ENCODE measurements around the gene C14orf119. TPM values are rescaled to one million over a fixed set of nuclear protein-coding genes. Genes with fewer than 3 reads are reported as not detected.
A peak's percentile ranks its signal among the peaks of the same experiment; 100 is the strongest.

C14orf119 gene
- total RNA-seq, 2 experiments from 2014 or later, result 52.0 to 57.0 TPM

- no peaks in the 10 kb centered on the region for H3K9me3 Mint-ChIP-seq
- no peak for DNase-seq
- H3K27me3 Mint-ChIP-seq, result no peaks in the 10 kb centered on the region
- H3K4me3 Mint-ChIP-seq, result peak overlapping the region; percentile 91
- H3K4me1 Mint-ChIP-seq, result peaks cover 35% of the 10 kb centered on the region
- peak overlapping the region; percentile 95 for H3K27ac Mint-ChIP-seq
- H3K36me3 Mint-ChIP-seq, result peaks cover 38% of the 10 kb centered on the region
Observed at GRCh38 chr14:23070262-23071129, 24.8 kb upstream of the C14orf119 start.

- Mint-ChIP-seq H3K9me3 (no peaks in the 10 kb centered on the region), H3K4me3 (peak overlapping the region; percentile 91), H3K36me3 (peaks cover 32% of the 10 kb centered on the region), H3K4me1 (peaks cover 31% of the 10 kb centered on the region), H3K27me3 (no peaks in the 10 kb centered on the region), H3K27ac (peak overlapping the region; percentile 95)
- peak; percentile 79 for DNase-seq
Observed at GRCh38 chr14:23071244-23071920, 23.9 kb upstream of the C14orf119 start.

DNA sequence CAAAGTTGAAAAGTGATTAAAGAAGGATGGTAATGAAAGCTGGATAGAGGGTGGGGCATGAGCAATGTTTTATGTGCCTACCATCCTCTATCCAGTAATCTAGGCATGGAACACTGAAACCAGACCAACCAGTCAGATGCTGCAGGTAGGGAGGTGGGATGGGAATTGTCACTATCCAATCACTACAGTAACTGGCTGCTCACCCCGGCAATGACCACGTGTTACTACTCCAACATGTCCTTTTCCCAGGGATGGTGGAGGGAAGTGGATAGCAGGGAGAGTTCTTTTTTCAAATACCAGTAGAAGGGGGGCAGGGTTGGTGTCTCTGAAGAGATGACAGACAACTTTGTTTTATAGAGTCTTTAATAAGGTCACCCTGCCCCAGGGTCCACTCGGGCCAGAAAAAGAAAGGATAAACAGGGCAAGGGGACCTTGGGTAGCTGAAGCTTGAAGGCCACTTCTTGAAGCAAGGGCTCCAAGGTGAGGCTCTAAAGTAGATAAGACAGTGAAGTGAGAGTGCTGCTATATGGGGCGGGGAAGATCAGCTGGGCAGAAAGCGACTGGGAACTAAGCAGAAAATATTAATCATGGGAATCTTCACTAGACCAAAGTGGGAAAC lies 23.3 kb upstream of the C14orf119 start:
- H3K27me3 Mint-ChIP-seq, result no peaks in the 10 kb centered on the region

GRCh38 chr14:23074906-23075305 lies 20.4 kb upstream of the C14orf119 start:
- Mint-ChIP-seq H3K4me3 (no peak overlapping the region), H3K36me3 (peaks cover 23% of the 10 kb centered on the region), H3K27me3 (no peaks in the 10 kb centered on the region), H3K9me3 (no peaks in the 10 kb centered on the region), H3K4me1 (peaks cover 15% of the 10 kb centered on the region), H3K27ac (no peak overlapping the region)
- no peak for DNase-seq

More for the DNA sequence above, 23.3 kb upstream of the C14orf119 start:
- peaks cover 31% of the 10 kb centered on the region for H3K4me1 Mint-ChIP-seq
- no peak for DNase-seq
- peak overlapping the region; percentile 95 for H3K27ac Mint-ChIP-seq
- peaks cover 30% of the 10 kb centered on the region for H3K36me3 Mint-ChIP-seq
- H3K4me3 Mint-ChIP-seq, result peak overlapping the region; percentile 91
- H3K9me3 Mint-ChIP-seq, result no peaks in the 10 kb centered on the region

GRCh38 chr14:23076785-23077408 lies 18.4 kb upstream of the C14orf119 start:
- H3K27me3 Mint-ChIP-seq, result no peaks in the 10 kb centered on the region
- no peak overlapping the region for H3K4me3 Mint-ChIP-seq
- no peak for DNase-seq
- H3K36me3 Mint-ChIP-seq, result peaks cover 10% of the 10 kb centered on the region
- H3K27ac Mint-ChIP-seq, result no peak overlapping the region
- H3K9me3 Mint-ChIP-seq, result no peaks in the 10 kb centered on the region
- H3K4me1 Mint-ChIP-seq, result peaks cover 5% of the 10 kb centered on the region

GRCh38 chr14:23077962-23078361 lies 17.3 kb upstream of the C14orf119 start:
- Mint-ChIP-seq H3K27me3 (no peaks in the 10 kb centered on the region), H3K4me3 (no peak overlapping the region), H3K27ac (peak overlapping the region; percentile 54), H3K4me1 (no peaks in the 10 kb centered on the region), H3K36me3 (peaks cover 2% of the 10 kb centered on the region), H3K9me3 (no peaks in the 10 kb centered on the region)
- no peak for DNase-seq

DNA sequence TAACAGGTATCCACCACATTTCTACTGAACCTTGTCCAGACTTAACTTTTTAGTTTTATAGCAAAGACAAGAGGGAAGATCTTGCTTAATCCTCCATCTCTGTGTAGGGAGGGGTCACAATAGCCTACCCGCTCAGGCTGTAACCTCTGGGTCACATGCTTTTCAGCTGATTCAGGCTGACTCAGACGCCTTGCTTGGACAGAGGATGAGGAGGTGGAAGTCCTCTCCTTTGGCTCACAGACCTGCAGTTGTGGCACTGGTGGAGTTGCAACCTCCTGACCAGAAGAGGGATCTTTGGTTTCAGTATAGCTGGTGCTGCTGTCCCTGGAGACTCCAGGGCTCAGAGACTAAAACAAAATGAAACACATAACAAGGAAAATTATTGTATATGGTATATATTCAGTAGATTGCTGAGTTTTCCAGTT lies 16.6 kb upstream of the C14orf119 start:
- no peaks in the 10 kb centered on the region for H3K9me3 Mint-ChIP-seq
- DNase-seq, result no peak
- H3K27ac Mint-ChIP-seq, result no peak overlapping the region
- H3K27me3 Mint-ChIP-seq, result no peaks in the 10 kb centered on the region
- H3K36me3 Mint-ChIP-seq, result peaks cover 2% of the 10 kb centered on the region
- no peak overlapping the region for H3K4me3 Mint-ChIP-seq
- H3K4me1 Mint-ChIP-seq, result no peaks in the 10 kb centered on the region

DNA sequence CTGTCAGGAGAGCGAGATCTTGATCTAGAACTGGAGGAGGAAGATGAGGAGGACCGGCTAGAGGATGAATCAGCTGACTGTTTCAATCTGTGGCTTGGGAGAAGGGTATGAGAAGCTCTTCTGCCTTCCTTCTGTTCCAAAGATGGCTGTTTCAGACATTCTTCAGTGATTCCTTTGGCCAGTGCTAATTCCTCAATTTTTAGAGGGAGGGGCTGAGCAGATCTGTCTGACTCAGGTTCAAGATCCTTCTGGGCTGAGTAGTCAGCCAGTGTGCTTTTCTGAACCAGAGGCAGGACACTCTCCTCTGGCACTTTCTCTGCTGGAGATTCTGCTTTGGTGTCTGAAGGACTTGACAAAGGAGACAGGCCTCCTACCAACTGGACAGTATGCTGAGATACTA lies 15.6 kb upstream of the C14orf119 start:
- Mint-ChIP-seq H3K4me1 (peaks cover 2% of the 10 kb centered on the region), H3K27ac (no peak overlapping the region), H3K36me3 (peaks cover 2% of the 10 kb centered on the region), H3K4me3 (no peak overlapping the region), H3K9me3 (no peaks in the 10 kb centered on the region), H3K27me3 (no peaks in the 10 kb centered on the region)
- DNase-seq, result no peak

- Mint-ChIP-seq H3K36me3 (no peaks in the 10 kb centered on the region), H3K27me3 (no peaks in the 10 kb centered on the region), H3K27ac (peak overlapping the region; percentile 59), H3K4me1 (peaks cover 6% of the 10 kb centered on the region), H3K4me3 (no peak overlapping the region), H3K9me3 (no peaks in the 10 kb centered on the region)
- DNase-seq, result no peak
Observed at GRCh38 chr14:23080474-23080873, 14.8 kb upstream of the C14orf119 start.

GRCh38 chr14:23085458-23085857 lies 9.8 kb upstream of the C14orf119 start:
- DNase-seq, result no peak
- Mint-ChIP-seq H3K27ac (peak overlapping the region; percentile 28), H3K4me1 (peaks cover 29% of the 10 kb centered on the region), H3K27me3 (no peaks in the 10 kb centered on the region), H3K9me3 (no peaks in the 10 kb centered on the region), H3K36me3 (peaks cover 16% of the 10 kb centered on the region), H3K4me3 (no peak overlapping the region)

- no peak for DNase-seq
- Mint-ChIP-seq H3K9me3 (no peaks in the 10 kb centered on the region), H3K27ac (no peak overlapping the region), H3K4me1 (peaks cover 30% of the 10 kb centered on the region), H3K4me3 (no peak overlapping the region), H3K27me3 (no peaks in the 10 kb centered on the region), H3K36me3 (peaks cover 18% of the 10 kb centered on the region)
Observed at GRCh38 chr14:23086565-23086964, 8.7 kb upstream of the C14orf119 start.

- Mint-ChIP-seq H3K27ac (peak overlapping the region; percentile 55), H3K36me3 (peaks cover 26% of the 10 kb centered on the region), H3K4me1 (peaks cover 43% of the 10 kb centered on the region), H3K27me3 (no peaks in the 10 kb centered on the region), H3K9me3 (no peaks in the 10 kb centered on the region), H3K4me3 (no peak overlapping the region)
- no peak for DNase-seq
Observed at GRCh38 chr14:23089498-23090253, 5.6 kb upstream of the C14orf119 start.

DNA sequence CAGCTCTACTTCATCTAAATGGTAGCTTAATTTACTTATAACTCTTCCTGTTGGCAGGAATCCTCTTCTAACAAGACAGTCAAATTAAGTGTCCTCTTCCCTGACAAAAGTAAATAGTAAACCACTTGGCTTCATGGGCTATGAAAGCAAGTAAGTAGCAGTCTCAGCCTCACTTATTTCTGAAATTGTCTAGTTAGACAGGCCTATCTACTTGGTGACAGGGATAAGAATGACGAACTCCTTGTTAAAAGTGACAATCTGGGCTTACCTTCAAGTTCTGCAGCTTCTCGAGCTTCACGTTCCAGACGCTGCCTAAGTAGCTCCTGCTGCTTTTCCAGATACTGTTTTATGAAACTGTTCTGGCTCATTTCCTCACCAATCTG lies 5.1 kb upstream of the C14orf119 start:
- Mint-ChIP-seq H3K36me3 (peaks cover 26% of the 10 kb centered on the region), H3K9me3 (no peaks in the 10 kb centered on the region), H3K4me1 (peaks cover 40% of the 10 kb centered on the region), H3K4me3 (no peak overlapping the region), H3K27me3 (no peaks in the 10 kb centered on the region), H3K27ac (peak overlapping the region; percentile 43)
- DNase-seq, result no peak

Data from activated naive CD8-positive, alpha-beta T cell treated with anti-CD3 and anti-CD28 coated beads for 36 hours (primary cell).